ENCODE data around the gene ACKR3.

ACKR3 gene

GRCh38 chr2:236587861-236588815, 18.5 kb downstream of the ACKR3 start:
- no peak for DNase-seq

- no peak for DNase-seq
These were observed 19.4 kb downstream of the ACKR3 start for GRCh38 chr2:236588932-236589592.

GRCh38 chr2:236590846-236591245, 21.2 kb downstream of the ACKR3 start:
- no peak for DNase-seq

- DNase-seq: no peak
These were observed 23.2 kb downstream of the ACKR3 start for GRCh38 chr2:236592821-236593220.

GRCh38 chr2:236593531-236593930, 23.9 kb downstream of the ACKR3 start:
- no peak for DNase-seq

GRCh38 chr2:236593956-236594355, 24.3 kb downstream of the ACKR3 start:
- no peak for DNase-seq

- DNase-seq: no peak
These were observed 28.0 kb downstream of the ACKR3 start for GRCh38 chr2:236597629-236598028.

- no peak for DNase-seq
These were observed 29.4 kb downstream of the ACKR3 start for GRCh38 chr2:236599059-236599458.

- DNase-seq: no peak
These were observed 30.5 kb downstream of the ACKR3 start for GRCh38 chr2:236600158-236600557.

GRCh38 chr2:236600892-236601291, 31.3 kb downstream of the ACKR3 start:
- DNase-seq: no peak

GRCh38 chr2:236601316-236602202, 31.9 kb downstream of the ACKR3 start:
- DNase-seq: no peak

GRCh38 chr2:236602678-236603077, 33.1 kb downstream of the ACKR3 start:
- no peak for DNase-seq

- DNase-seq: no peak
These were observed 33.9 kb downstream of the ACKR3 start for GRCh38 chr2:236603361-236604015.

- DNase-seq: no peak
These were observed 35.1 kb downstream of the ACKR3 start for GRCh38 chr2:236604575-236605344.

- no peak for DNase-seq
These were observed 35.7 kb downstream of the ACKR3 start for GRCh38 chr2:236605345-236605734.

- DNase-seq: no peak
These were observed 36.4 kb downstream of the ACKR3 start for GRCh38 chr2:236606023-236606422.

- DNase-seq: no peak
These were observed 38.0 kb downstream of the ACKR3 start for GRCh38 chr2:236607471-236608187.

- no peak for DNase-seq
These were observed 38.5 kb downstream of the ACKR3 start for GRCh38 chr2:236608188-236608525.

GRCh38 chr2:236608710-236609109, 39.1 kb downstream of the ACKR3 start:
- DNase-seq: no peak

GRCh38 chr2:236610991-236611821, 41.6 kb downstream of the ACKR3 start:
- DNase-seq: no peak
